GM23338 (cell line): ENCODE results near the gene SIGLEC9.
"Not testable (repeated sequence)": the region's sequence is repeated elsewhere in the genome, so short reads cannot be mapped to it uniquely, and the experiment has no call there.

Source experiments
- EZH2 ChIP-seq: fragments of 200-600 bp; sonication (generic); IDR thresholded peaks from one replicate; pipeline ENCODE4 v1.8.0; 2017; ENCODE audit warnings: antibody characterized with exemption, mild to moderate bottlenecking, low read depth; ENCODE audit not compliant: unreplicated experiment
- EZH2phosphoT487 ChIP-seq: fragments of 200-600 bp; sonication (generic); IDR thresholded peaks from one replicate; pipeline ENCODE4 v1.8.1; 2018; ENCODE audit warnings: antibody characterized with exemption; ENCODE audit not compliant: unreplicated experiment
- JUNB ChIP-seq: IDR thresholded peaks from one replicate; pipeline ENCODE4 v1.6.1; 2016; ENCODE audit warnings: antibody characterized with exemption; ENCODE audit not compliant: unreplicated experiment
- POLR2AphosphoS5 ChIP-seq: IDR thresholded peaks from 2 replicates; pipeline ENCODE4 v1.6.1; 2016; ENCODE audit warnings: antibody characterized with exemption, low read depth
- TF ChIP-seq, protein P1 (sequence below), 2 experiments: fragments of 200-600 bp in 1 of 2; sonication (generic) in 1 of 2; conservative IDR thresholded peaks; 2 replicates each; pipeline versions ENCODE4 v1.5.1 to v1.6.1; 2016 to 2017; ENCODE audit warnings: antibody characterized with exemption in 2 of 2, low read depth in 2 of 2, mild to moderate bottlenecking in 2 of 2, moderate library complexity in 1 of 2
- TF ChIP-seq, protein P2 (sequence below): IDR thresholded peaks from one replicate; pipeline ENCODE4 v1.6.1; 2018; ENCODE audit warnings: antibody characterized with exemption; ENCODE audit not compliant: unreplicated experiment

DNA sequence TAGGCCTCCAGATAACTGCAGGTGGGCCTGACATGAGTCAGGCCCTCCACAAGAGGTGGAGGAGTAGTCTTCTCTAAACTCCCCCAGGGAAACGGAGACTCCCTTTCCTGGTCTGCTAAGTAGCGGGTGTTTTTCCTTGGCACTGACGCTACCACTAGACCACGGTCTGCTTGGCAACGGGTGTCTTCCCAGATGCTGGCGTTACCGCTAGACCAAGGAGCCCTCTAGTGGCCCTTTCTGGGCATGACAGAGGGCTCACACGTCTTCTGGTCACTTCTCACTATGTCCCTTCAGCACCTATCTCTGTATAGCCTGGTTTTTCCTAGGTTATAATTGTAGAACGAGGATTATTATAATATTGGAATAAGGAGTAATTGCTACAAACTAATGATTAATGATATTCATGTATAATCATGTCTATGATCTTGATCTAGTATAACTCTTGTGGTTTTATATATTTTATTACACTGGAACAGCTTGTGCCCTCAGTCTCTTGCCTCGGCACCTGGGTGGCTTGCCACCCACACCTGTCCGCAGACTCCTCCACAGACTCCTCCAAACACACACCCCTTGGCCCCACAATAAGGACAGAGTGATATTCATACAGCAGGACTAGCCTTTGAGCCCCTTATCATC is 44.7 kb downstream of the SIGLEC9 start:
- TF ChIP-seq, protein P1, sequence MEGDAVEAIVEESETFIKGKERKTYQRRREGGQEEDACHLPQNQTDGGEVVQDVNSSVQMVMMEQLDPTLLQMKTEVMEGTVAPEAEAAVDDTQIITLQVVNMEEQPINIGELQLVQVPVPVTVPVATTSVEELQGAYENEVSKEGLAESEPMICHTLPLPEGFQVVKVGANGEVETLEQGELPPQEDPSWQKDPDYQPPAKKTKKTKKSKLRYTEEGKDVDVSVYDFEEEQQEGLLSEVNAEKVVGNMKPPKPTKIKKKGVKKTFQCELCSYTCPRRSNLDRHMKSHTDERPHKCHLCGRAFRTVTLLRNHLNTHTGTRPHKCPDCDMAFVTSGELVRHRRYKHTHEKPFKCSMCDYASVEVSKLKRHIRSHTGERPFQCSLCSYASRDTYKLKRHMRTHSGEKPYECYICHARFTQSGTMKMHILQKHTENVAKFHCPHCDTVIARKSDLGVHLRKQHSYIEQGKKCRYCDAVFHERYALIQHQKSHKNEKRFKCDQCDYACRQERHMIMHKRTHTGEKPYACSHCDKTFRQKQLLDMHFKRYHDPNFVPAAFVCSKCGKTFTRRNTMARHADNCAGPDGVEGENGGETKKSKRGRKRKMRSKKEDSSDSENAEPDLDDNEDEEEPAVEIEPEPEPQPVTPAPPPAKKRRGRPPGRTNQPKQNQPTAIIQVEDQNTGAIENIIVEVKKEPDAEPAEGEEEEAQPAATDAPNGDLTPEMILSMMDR (conservative IDR thresholded peaks at IDR 0.05; ENCODE audit: low read depth in 2 of 2): peak; percentile 70 to 82
- TF ChIP-seq POLR2AphosphoS5, EZH2phosphoT487, JUNB, EZH2: not testable (repeated sequence)
- TF ChIP-seq, protein P2, sequence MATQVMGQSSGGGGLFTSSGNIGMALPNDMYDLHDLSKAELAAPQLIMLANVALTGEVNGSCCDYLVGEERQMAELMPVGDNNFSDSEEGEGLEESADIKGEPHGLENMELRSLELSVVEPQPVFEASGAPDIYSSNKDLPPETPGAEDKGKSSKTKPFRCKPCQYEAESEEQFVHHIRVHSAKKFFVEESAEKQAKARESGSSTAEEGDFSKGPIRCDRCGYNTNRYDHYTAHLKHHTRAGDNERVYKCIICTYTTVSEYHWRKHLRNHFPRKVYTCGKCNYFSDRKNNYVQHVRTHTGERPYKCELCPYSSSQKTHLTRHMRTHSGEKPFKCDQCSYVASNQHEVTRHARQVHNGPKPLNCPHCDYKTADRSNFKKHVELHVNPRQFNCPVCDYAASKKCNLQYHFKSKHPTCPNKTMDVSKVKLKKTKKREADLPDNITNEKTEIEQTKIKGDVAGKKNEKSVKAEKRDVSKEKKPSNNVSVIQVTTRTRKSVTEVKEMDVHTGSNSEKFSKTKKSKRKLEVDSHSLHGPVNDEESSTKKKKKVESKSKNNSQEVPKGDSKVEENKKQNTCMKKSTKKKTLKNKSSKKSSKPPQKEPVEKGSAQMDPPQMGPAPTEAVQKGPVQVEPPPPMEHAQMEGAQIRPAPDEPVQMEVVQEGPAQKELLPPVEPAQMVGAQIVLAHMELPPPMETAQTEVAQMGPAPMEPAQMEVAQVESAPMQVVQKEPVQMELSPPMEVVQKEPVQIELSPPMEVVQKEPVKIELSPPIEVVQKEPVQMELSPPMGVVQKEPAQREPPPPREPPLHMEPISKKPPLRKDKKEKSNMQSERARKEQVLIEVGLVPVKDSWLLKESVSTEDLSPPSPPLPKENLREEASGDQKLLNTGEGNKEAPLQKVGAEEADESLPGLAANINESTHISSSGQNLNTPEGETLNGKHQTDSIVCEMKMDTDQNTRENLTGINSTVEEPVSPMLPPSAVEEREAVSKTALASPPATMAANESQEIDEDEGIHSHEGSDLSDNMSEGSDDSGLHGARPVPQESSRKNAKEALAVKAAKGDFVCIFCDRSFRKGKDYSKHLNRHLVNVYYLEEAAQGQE: not testable (repeated sequence)
